Sigmoid colon (tissue), 7 donors: Measurements from ENCODE around the gene MISP3. TPM values are rescaled to one million over a fixed set of nuclear protein-coding genes. Genes with fewer than 3 reads are reported as not detected.

Experiments
- DNase-seq: peaks from one replicate; pipeline ENCODE4 v3.0.0-alpha.2; 2019
- H3K27ac ChIP-seq, 4 donors: fragments of 200-600 bp; sonication (generic); one replicate each; pipeline ENCODE4 v1.5.1; 2016 to 2019; ENCODE audit warnings: mild to moderate bottlenecking in 1 of 4
- H3K27me3 ChIP-seq, 3 donors: fragments of 200-600 bp; sonication (generic); one replicate each; pipeline ENCODE4 v1.5.1; 2019; ENCODE audit warnings: mild to moderate bottlenecking in 1 of 3
- H3K36me3 ChIP-seq, 4 donors: fragments of 200-600 bp; sonication (generic); one replicate each; pipeline ENCODE4 v1.5.1; 2016 to 2019
- H3K4me1 ChIP-seq, 4 donors: fragments of 200-600 bp; sonication (generic); one replicate each; pipeline ENCODE4 v1.5.1; 2017 to 2019
- H3K4me3 ChIP-seq, 4 donors: fragments of 200-600 bp; sonication (generic); one replicate each; pipeline ENCODE4 v1.5.1; 2017 to 2019; ENCODE audit warnings: mild to moderate bottlenecking in 2 of 4, moderate library complexity in 1 of 4
- H3K9me3 ChIP-seq, 4 donors: fragments of 200-600 bp in 3 of 4; sonication (generic) in 3 of 4; one replicate each; pipeline versions ENCODE4 v1.5.1 to v1.6.1; 2013 to 2019
- EP300 ChIP-seq, 4 donors: sonication (generic); formaldehyde crosslinking; IDR thresholded peaks; one replicate each; pipeline ENCODE4 v1.6.1; 2017; ENCODE audit warnings: antibody characterized with exemption in 4 of 4
- POLR2A ChIP-seq, 2 donors: fragments of 450-650 bp; IDR thresholded peaks; one replicate each; pipeline ENCODE4 v1.6.1; 2016; ENCODE audit warnings: antibody characterized with exemption in 2 of 2, mild to moderate bottlenecking in 2 of 2, moderate library complexity in 2 of 2
- POLR2AphosphoS5 ChIP-seq, 4 donors: sonication (generic); formaldehyde crosslinking; IDR thresholded peaks; one replicate each; pipeline ENCODE4 v1.6.1; 2017; ENCODE audit warnings: antibody characterized with exemption in 4 of 4
- WGBS, 2 donors: extraction: QIAGEN DNeasy Blood & Tissue Kit; methylation state at CpG; one replicate each; pipeline ENCODE4 v1.1.7; 2013; 5-methylcytosine and 5-hydroxymethylcytosine counted together
- intact Hi-C: fragments of 100-400 bp; cut with DNase I; formaldehyde crosslinking; loops from one replicate; pipeline ENCODE4 v1.15.1; 2023
- polyA plus RNA-seq, 3 donors: library from polyadenylated mRNA; stranded (reverse); fragments of 200-250 nt; gene quantifications; one replicate each; pipeline ENCODE4 v1.2.3, GENCODE V29; 2013
- total RNA-seq, 4 donors: library from RNA; depleted of rRNA; stranded (reverse); fragments of >200 nt; gene quantifications; one replicate each; pipeline ENCODE4 v1.1.0, GENCODE V29; 2016
- TF ChIP-seq, protein P1 (sequence below), 4 experiments: fragments of 450-650 bp in 3 of 4; fragments of 200-600 bp in 1 of 4; IDR thresholded peaks; one replicate each; pipeline ENCODE4 v1.5.1; 2016 to 2019; ENCODE audit warnings: antibody characterized with exemption in 4 of 4, mild to moderate bottlenecking in 3 of 4, moderate library complexity in 2 of 4
- donor health status: healthy with polysubstance abuse.
- donor health status: Bipolar disorder and iron deficiency.
- donor health status: healthy.

MISP3 gene
- total and polyA plus RNA-seq, 7 donors: 1.4 to 26.4 (median 3.8) TPM

GRCh38 chr19:14113762-14114414 lies 41.3 kb downstream of the MISP3 start:
- WGBS, 2 donors: 83 to 87% methylated on average over 18 of the region's 18 CpGs
- DNase-seq: no peak
- peaks cover 0 to 84% (median 63%) of the 10 kb centered on the region in 4 donors for H3K4me1 ChIP-seq
- no peak overlapping the region for H3K4me3 ChIP-seq
- TF ChIP-seq EP300 (IDR thresholded peaks at IDR 0.05) (no peak), POLR2AphosphoS5 (IDR thresholded peaks at IDR 0.05) (no peak), POLR2A (IDR thresholded peaks at IDR 0.05) (no peak)
- TF ChIP-seq, protein P1, sequence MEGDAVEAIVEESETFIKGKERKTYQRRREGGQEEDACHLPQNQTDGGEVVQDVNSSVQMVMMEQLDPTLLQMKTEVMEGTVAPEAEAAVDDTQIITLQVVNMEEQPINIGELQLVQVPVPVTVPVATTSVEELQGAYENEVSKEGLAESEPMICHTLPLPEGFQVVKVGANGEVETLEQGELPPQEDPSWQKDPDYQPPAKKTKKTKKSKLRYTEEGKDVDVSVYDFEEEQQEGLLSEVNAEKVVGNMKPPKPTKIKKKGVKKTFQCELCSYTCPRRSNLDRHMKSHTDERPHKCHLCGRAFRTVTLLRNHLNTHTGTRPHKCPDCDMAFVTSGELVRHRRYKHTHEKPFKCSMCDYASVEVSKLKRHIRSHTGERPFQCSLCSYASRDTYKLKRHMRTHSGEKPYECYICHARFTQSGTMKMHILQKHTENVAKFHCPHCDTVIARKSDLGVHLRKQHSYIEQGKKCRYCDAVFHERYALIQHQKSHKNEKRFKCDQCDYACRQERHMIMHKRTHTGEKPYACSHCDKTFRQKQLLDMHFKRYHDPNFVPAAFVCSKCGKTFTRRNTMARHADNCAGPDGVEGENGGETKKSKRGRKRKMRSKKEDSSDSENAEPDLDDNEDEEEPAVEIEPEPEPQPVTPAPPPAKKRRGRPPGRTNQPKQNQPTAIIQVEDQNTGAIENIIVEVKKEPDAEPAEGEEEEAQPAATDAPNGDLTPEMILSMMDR (IDR thresholded peaks at IDR 0.05): no peak
- intact Hi-C loops: loop anchor here (2.0 kb wide), 2 partner anchors 23 to 41 kb away; partner anchors contain the start of genes MISP3 and SAMD1
- H3K27ac ChIP-seq: peak overlapping the region; percentile 87 to 100 (median 96)
- H3K9me3 ChIP-seq: no peaks in the 10 kb centered on the region
- H3K27me3 ChIP-seq: no peaks in the 10 kb centered on the region
- H3K36me3 ChIP-seq: no peaks in the 10 kb centered on the region

GRCh38 chr19:14114439-14114838 lies 41.9 kb downstream of the MISP3 start:
- no peak for DNase-seq
- no peaks in the 10 kb centered on the region for H3K27me3 ChIP-seq
- peak overlapping the region; percentile 87 to 100 (median 96) for H3K27ac ChIP-seq
- no peak overlapping the region for H3K4me3 ChIP-seq
- 90 to 93% methylated on average over 7 of the region's 7 CpGs for WGBS, 2 donors
- H3K4me1 ChIP-seq: peaks cover 0 to 84% (median 69%) of the 10 kb centered on the region in 4 donors
- TF ChIP-seq EP300 (IDR thresholded peaks at IDR 0.05) (no peak), POLR2AphosphoS5 (IDR thresholded peaks at IDR 0.05) (no peak)
- intact Hi-C loops: loop anchor here (2.0 kb wide), 1 partner anchor 24 kb away; the partner anchor contains the start of gene SAMD1
- no peaks in the 10 kb centered on the region for H3K36me3 ChIP-seq
- H3K9me3 ChIP-seq: no peaks in the 10 kb centered on the region

GRCh38 chr19:14114854-14115253 lies 42.3 kb downstream of the MISP3 start:
- H3K4me1 ChIP-seq: peaks cover 0 to 88% (median 73%) of the 10 kb centered on the region in 4 donors
- H3K4me3 ChIP-seq: no peak overlapping the region
- no peaks in the 10 kb centered on the region for H3K27me3 ChIP-seq
- intact Hi-C loops: loop anchor here (1.0 to 2.0 kb wide), 2 partner anchors 21 to 24 kb away; partner anchors contain the start of gene SAMD1
- no peaks in the 10 kb centered on the region for H3K36me3 ChIP-seq
- H3K9me3 ChIP-seq: no peaks in the 10 kb centered on the region
- peak; percentile 76 for DNase-seq
- WGBS, 2 donors: 25 to 29% methylated on average over 9 of the region's 9 CpGs
- TF ChIP-seq, protein P1 (IDR thresholded peaks at IDR 0.05): peak in 3 of 4 experiments; percentile 56 to 63 (median 60)
- TF ChIP-seq EP300 (IDR thresholded peaks at IDR 0.05): no peak
- peak overlapping the region; percentile 87 to 100 (median 96) for H3K27ac ChIP-seq

DNA sequence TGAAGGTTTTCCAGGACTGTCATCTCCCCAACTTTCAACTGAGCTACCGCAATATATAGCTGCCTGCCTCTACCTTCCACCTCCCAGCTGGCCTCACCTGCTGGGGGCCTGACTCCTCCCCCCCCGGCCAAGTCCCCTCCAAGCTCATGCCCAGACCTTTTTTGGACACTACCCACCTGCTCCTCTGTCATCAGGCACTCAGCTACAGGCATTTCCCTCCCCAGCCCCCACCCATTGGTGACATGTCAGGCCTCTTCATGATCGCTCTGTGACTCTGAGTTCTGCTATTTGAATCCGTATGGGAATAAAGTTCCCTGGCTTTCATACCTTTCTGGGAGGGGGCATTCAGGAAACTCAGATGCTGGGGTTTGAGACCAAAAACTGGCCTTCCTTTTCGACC lies 43.2 kb downstream of the MISP3 start:
- WGBS, 2 donors: 87 to 88% methylated on average over 5 of the region's 5 CpGs
- intact Hi-C loops: loop anchor here (1.0 to 2.0 kb wide), 2 partner anchors 21 to 25 kb away; partner anchors contain the start of gene SAMD1
- Histone ChIP-seq H3K27ac (peak overlapping the region; percentile 87 to 100 (median 96)), H3K4me3 (no peak overlapping the region), H3K9me3 (no peaks in the 10 kb centered on the region), H3K27me3 (no peaks in the 10 kb centered on the region), H3K36me3 (no peaks in the 10 kb centered on the region), H3K4me1 (peaks cover 0 to 80% (median 74%) of the 10 kb centered on the region in 4 donors)
- TF ChIP-seq, protein P1 (IDR thresholded peaks at IDR 0.05): no peak
- TF ChIP-seq POLR2AphosphoS5 (IDR thresholded peaks at IDR 0.05) (no peak), EP300 (IDR thresholded peaks at IDR 0.05) (no peak), POLR2A (IDR thresholded peaks at IDR 0.05) (no peak)
- DNase-seq: no peak

- H3K36me3 ChIP-seq: no peaks in the 10 kb centered on the region
- H3K4me3 ChIP-seq: peak overlapping the region; percentile 72 to 99 (median 98)
- DNase-seq: no peak
- TF ChIP-seq EP300 (IDR thresholded peaks at IDR 0.05) (no peak), POLR2AphosphoS5 (IDR thresholded peaks at IDR 0.05) (no peak), POLR2A (IDR thresholded peaks at IDR 0.05) (no peak)
- TF ChIP-seq, protein P1 (IDR thresholded peaks at IDR 0.05): no peak
- WGBS, 2 donors: 24% methylated on average over 6 of the region's 6 CpGs
- H3K4me1 ChIP-seq: peaks cover 0 to 74% (median 71%) of the 10 kb centered on the region in 4 donors
- H3K27ac ChIP-seq: peak overlapping the region; percentile 87 to 100 (median 96)
- H3K9me3 ChIP-seq: no peaks in the 10 kb centered on the region
- no peaks in the 10 kb centered on the region for H3K27me3 ChIP-seq
- intact Hi-C loops: no loop called here
Observed at GRCh38 chr19:14116525-14116917, 43.9 kb downstream of the MISP3 start.
